Measurements from ENCODE around the gene COQ2.

DNA sequence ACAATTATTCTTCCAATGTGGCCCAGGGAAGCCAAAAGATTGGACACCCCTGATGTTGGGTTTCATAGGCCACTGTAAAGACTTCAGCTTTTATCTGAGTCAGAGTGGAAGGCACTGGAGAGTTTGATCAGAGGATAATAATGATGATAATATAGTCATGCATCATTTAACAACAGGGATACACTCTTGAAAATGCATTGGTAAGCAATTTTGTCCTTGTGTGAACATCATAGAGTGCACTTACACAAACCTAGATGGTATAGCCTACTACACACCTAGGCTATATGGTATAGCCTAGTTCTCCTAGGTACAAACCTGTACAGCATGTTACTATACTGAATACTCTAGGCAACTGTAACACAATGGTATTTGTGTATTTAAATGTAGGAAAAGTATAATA lies 70.5 kb downstream of the COQ2 start:
- TF ChIP-seq POLR2A (IDR thresholded peaks at IDR 0.05), result no peak
- no peak for TF ChIP-seq CTCF (IDR thresholded peaks at IDR 0.05)
- no peak for TF ChIP-seq POLR2AphosphoS5 (IDR thresholded peaks at IDR 0.05)

All from breast epithelium (tissue), 3 donors.